Vagina (tissue), 2 donors: ENCODE measurements around the gene TBC1D10B. TPM values are rescaled to one million over a fixed set of nuclear protein-coding genes. Genes with fewer than 3 reads are reported as not detected.
"Not testable (repeated sequence)": the region's sequence is repeated elsewhere in the genome, so short reads cannot be mapped to it uniquely, and the experiment has no call there.

ENCODE experiments used
- DNase-seq, 2 donors: peaks; one replicate each; pipeline ENCODE4 v3.0.0-alpha.2; 2017; ENCODE audit errors: extremely low spot score in 2 of 2
- H3K27ac ChIP-seq: fragments of 200-600 bp; sonication (generic); one replicate; pipeline ENCODE4 v1.5.1; 2019
- H3K27me3 ChIP-seq: fragments of 200-600 bp; sonication (generic); one replicate; pipeline ENCODE4 v1.5.1; 2019
- H3K36me3 ChIP-seq, 2 donors: fragments of 200-600 bp; sonication (generic); one replicate each; pipeline ENCODE4 v1.5.1; 2017 to 2019
- H3K4me1 ChIP-seq: fragments of 200-600 bp; sonication (generic); one replicate; pipeline ENCODE4 v1.5.1; 2019
- H3K4me3 ChIP-seq, 2 donors: fragments of 200-600 bp; sonication (generic); 1 replicate in 1 of 2; 2 replicates in 1 of 2; pipeline ENCODE4 v1.5.1; 2016 to 2019
- H3K9me3 ChIP-seq: fragments of 200-600 bp; sonication (generic); one replicate; pipeline ENCODE4 v1.5.1; 2019
- POLR2A ChIP-seq, 2 donors: fragments of 450-650 bp; IDR thresholded peaks; one replicate each; pipeline ENCODE4 v1.6.1; 2017; ENCODE audit warnings: antibody characterized with exemption in 2 of 2, mild to moderate bottlenecking in 2 of 2, moderate library complexity in 2 of 2
- POLR2AphosphoS5 ChIP-seq, 2 donors: sonication (generic); formaldehyde crosslinking; IDR thresholded peaks; one replicate each; pipeline ENCODE4 v1.9.0; 2017; ENCODE audit warnings: antibody characterized with exemption in 2 of 2, mild to moderate bottlenecking in 2 of 2, low read depth in 1 of 2; ENCODE audit not compliant: insufficient read depth in 1 of 2
- intact Hi-C: fragments of 100-400 bp; cut with DNase I; formaldehyde crosslinking; loops from one replicate; pipeline ENCODE4 v1.15.1; 2023
- total RNA-seq: library from RNA; depleted of rRNA; stranded (reverse); fragments of >200 nt; gene quantifications from one replicate; pipeline ENCODE4 v1.2.3, GENCODE V29; 2016
- TF ChIP-seq, protein P1 (sequence below), 3 experiments: fragments of 450-650 bp in 2 of 3; fragments of 200-600 bp in 1 of 3; sonication (generic) in 1 of 3; IDR thresholded peaks; one replicate each; pipeline ENCODE4 v1.5.1; 2017 to 2019; ENCODE audit warnings: antibody characterized with exemption in 3 of 3, mild to moderate bottlenecking in 2 of 3, moderate library complexity in 2 of 3

TBC1D10B gene
- total RNA-seq, 1 donor from 2014 or later = 42.2 TPM

DNA sequence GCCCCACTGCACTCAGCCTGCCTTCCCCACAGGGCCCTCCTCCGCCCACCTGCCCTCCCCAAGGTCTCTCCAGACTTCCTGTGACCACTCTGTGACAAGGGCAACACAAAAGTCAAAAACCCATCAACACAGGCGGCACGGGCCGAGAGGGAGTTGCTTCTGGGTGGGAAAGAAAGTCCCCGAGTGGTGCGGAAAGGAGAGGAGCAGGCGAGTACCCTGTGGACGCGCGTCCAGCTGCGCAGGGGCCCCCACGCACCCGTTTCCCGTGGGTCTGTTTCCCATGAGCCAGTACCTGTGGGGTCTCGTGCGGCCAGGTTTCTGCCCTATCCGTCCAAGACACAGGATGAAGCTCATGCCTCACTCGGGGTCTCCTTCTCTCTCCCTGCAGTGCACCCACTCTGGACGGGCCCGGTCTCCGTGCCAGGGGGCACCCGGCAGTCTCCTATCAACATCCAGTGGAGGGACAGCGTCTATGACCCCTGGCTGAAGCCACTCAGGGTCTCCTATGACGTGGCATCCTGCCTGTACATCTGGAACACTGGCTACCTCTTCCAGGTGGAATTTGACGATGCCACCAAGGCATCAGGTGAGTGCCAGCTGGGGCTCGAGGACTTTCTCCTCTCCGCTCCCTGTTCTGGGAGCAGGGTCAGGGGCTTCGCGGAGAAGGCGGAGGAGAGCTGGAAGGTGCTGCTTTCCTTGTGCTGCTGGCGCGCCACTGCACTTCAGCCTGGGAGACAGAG lies 27.4 kb downstream of the TBC1D10B start:
- TF ChIP-seq POLR2AphosphoS5 (IDR thresholded peaks at IDR 0.05; ENCODE audit: insufficient read depth in 1 of 2, low read depth in 1 of 2) = no peak
- TF ChIP-seq POLR2A (IDR thresholded peaks at IDR 0.05) = no peak
- TF ChIP-seq, protein P1, sequence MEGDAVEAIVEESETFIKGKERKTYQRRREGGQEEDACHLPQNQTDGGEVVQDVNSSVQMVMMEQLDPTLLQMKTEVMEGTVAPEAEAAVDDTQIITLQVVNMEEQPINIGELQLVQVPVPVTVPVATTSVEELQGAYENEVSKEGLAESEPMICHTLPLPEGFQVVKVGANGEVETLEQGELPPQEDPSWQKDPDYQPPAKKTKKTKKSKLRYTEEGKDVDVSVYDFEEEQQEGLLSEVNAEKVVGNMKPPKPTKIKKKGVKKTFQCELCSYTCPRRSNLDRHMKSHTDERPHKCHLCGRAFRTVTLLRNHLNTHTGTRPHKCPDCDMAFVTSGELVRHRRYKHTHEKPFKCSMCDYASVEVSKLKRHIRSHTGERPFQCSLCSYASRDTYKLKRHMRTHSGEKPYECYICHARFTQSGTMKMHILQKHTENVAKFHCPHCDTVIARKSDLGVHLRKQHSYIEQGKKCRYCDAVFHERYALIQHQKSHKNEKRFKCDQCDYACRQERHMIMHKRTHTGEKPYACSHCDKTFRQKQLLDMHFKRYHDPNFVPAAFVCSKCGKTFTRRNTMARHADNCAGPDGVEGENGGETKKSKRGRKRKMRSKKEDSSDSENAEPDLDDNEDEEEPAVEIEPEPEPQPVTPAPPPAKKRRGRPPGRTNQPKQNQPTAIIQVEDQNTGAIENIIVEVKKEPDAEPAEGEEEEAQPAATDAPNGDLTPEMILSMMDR (IDR thresholded peaks at IDR 0.05) = no peak
- intact Hi-C loops = no loop called here

DNA sequence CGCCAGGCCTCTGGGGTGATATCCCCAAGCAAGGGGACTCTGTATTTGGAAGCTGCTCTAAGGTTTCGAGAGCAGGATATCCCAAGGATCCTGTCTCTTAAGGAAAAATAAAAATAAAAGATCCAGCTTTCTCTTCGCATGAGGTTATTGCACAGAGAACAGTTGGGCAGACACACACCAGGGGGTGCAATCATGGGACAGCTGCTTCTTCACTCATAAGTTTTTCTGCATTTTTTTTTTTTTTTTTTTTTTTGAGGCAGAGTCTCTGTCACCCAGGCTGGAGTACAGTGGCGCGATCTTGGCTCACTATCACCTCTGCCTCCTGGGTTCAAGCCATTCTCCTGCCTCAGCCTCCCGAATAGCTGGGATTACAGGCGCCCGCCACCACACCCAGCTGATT lies 28.3 kb downstream of the TBC1D10B start:
- intact Hi-C loops, DNase-seq, H3K27me3 ChIP-seq, H3K27ac ChIP-seq, H3K4me1 ChIP-seq, H3K4me3 ChIP-seq, H3K9me3 ChIP-seq, H3K36me3 ChIP-seq: not testable (repeated sequence)

More for the DNA sequence above, 27.4 kb downstream of the TBC1D10B start:
- no peak overlapping the region for H3K4me3 ChIP-seq
- peak; percentile 75 to 85 for DNase-seq
- H3K27ac ChIP-seq = no peak overlapping the region
- no peaks in the 10 kb centered on the region for H3K4me1 ChIP-seq
- no peaks in the 10 kb centered on the region for H3K27me3 ChIP-seq
- no peaks in the 10 kb centered on the region for H3K36me3 ChIP-seq
- no peaks in the 10 kb centered on the region for H3K9me3 ChIP-seq

DNA sequence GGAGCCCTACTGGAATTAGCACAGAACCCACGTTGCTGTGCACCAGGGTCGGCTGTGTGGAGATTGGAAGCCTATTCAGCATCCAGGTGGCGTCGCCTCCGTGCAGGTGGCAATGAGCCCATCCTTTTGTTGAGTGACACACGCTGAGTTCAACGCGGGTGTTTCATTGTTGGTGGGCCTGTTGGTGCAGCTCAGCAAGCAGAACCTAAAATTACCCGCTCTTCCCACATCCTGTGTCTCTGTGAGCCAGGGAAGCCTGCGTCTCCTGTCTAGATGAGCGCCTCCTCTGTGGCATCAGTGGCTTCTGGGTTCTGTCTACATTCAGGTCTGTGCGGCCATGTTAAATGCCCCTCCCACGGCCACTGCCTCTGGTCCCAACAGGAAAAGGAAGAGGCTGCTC lies 29.7 kb downstream of the TBC1D10B start:
- peaks cover 7% of the 10 kb centered on the region for H3K4me1 ChIP-seq
- intact Hi-C loops = no loop called here
- no peak overlapping the region for H3K4me3 ChIP-seq
- H3K27ac ChIP-seq = no peak overlapping the region
- DNase-seq = peak; percentile 22 to 42
- TF ChIP-seq POLR2A (IDR thresholded peaks at IDR 0.05) = no peak
- TF ChIP-seq, protein P1 (IDR thresholded peaks at IDR 0.05) = no peak
- H3K27me3 ChIP-seq = no peaks in the 10 kb centered on the region
- H3K36me3 ChIP-seq = no peaks in the 10 kb centered on the region
- H3K9me3 ChIP-seq = no peaks in the 10 kb centered on the region

DNA sequence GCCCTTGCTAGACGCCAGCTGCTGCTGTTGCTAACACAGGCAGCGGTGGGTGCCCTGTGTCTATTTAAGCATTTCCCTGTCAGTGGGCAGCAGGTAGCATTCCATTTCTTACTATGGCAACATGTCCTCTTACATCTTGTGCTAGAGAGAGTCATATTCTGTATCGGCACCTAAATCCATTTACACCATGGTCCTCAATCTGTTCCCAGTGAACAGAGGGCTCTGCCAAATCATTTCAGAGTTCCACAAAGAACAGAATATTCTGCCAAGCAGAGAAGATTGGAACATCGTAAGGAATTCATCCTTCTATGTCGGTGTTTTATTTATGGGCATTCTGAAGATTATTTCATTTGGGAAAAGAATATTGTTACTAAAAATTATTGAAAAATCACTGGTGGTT lies 31.6 kb downstream of the TBC1D10B start:
- H3K27ac ChIP-seq, intact Hi-C loops, H3K27me3 ChIP-seq, H3K4me3 ChIP-seq, H3K4me1 ChIP-seq, H3K9me3 ChIP-seq, H3K36me3 ChIP-seq: not testable (repeated sequence)
- peak in 1 of 2 donors; percentile 7 for DNase-seq

DNA sequence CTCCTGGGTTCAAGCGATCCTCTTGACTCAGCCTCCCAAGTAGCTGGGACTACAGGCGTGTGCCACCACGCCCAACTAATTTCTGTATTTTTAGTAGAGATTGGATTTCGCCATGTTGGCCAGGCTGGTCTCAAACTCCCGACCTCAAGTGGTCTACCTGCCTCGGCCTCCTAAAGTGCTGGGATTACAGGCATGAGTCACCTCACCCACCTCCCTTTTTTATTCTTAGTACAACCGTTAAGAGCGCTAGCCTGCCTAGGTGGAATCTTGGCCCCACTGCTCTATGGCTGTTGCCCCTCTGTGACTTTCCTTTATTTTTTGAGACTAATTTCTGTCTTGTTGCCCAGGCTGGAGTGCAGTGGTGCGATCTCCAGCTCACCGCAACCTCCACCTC lies 32.3 kb downstream of the TBC1D10B start:
- H3K4me3 ChIP-seq, H3K27me3 ChIP-seq, H3K36me3 ChIP-seq, H3K4me1 ChIP-seq, intact Hi-C loops, H3K9me3 ChIP-seq, H3K27ac ChIP-seq: not testable (repeated sequence)
- peak in 1 of 2 donors; percentile 12 for DNase-seq

DNA sequence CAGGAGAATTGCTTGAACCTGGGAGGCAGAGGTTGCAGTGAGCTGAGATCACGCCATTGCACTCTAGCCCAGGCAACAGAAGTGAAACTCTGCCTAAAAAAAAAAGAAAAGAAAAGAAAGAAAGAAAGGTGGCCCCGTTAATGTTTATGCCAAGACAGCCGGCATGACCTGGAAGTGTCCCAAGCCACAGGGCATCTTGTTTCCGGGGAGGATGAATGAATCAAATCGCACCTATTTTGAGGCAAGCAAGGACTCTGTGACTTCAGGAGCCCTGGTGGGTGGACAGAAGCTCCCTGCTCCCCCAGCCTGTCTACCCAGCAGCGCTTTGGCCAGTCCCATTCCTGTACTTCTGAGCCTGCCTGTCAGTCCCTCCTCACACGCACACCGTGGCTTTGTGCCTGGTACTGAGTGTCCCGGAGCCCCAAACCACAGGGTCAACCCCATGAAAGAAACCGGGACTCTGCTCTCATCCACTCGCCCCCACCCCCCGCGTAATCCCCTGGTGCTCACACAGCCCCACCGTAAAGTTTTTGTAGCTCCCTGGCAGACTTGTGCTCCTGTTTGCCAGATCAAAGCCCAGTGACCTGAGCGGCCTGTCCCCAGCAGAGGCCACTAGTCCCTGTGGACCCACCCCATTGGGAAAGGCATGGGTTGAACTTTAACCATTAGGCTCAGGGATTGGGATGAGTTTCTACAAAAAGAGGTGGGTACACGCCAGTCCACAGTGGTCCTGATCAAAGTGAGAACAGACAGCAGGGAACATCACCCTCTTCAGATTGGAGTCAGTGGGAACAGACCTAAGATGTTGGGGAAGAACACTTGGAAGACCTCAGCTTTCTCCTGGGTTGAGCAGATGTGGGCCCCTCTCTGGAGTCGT lies 34.5 kb downstream of the TBC1D10B start:
- intact Hi-C loops = no loop called here
- H3K36me3 ChIP-seq = no peaks in the 10 kb centered on the region
- H3K4me3 ChIP-seq = peak overlapping the region; percentile 75 to 79
- peak in 1 of 2 donors; percentile 77 for DNase-seq
- no peaks in the 10 kb centered on the region for H3K27me3 ChIP-seq
- TF ChIP-seq POLR2A (IDR thresholded peaks at IDR 0.05) (no peak), POLR2AphosphoS5 (IDR thresholded peaks at IDR 0.05; ENCODE audit: insufficient read depth in 1 of 2, low read depth in 1 of 2) (no peak)
- TF ChIP-seq, protein P1 (IDR thresholded peaks at IDR 0.05) = no peak
- H3K9me3 ChIP-seq = no peaks in the 10 kb centered on the region
- peak overlapping the region; percentile 93 for H3K27ac ChIP-seq
- H3K4me1 ChIP-seq = peaks cover 8% of the 10 kb centered on the region
